ENCODE data around the gene HOXB3. TPM values are rescaled to one million over a fixed set of nuclear protein-coding genes. Genes with fewer than 3 reads are reported as not detected.

The HOXB3 gene
- polyA plus RNA-seq, 1 donor from 2014 or later, result not detected

- no peaks in the 10 kb centered on the region for H3K36me3 ChIP-seq (ENCODE audit: insufficient read depth, low read length)
- no peak overlapping the region for H3K4me3 ChIP-seq (ENCODE audit: low read length)
- H3K4me2 ChIP-seq (ENCODE audit: low read length), result no peak overlapping the region
- no peak overlapping the region for H3K27ac ChIP-seq (ENCODE audit: low read length)
- no peaks in the 10 kb centered on the region for H3K9me2 ChIP-seq (ENCODE audit: insufficient read depth, low read length)
- no peak overlapping the region for H3K9ac ChIP-seq (ENCODE audit: low read length)
- no peaks in the 10 kb centered on the region for H4K20me1 ChIP-seq (ENCODE audit: insufficient read depth)
- H3K9me3 ChIP-seq (ENCODE audit: low read length), result no peaks in the 10 kb centered on the region
- H2AFZ ChIP-seq (ENCODE audit: low read depth, low read length), result no peak overlapping the region
- no peaks in the 10 kb centered on the region for H3K79me2 ChIP-seq (replicated peaks; ENCODE audit: insufficient read depth, low read length)
- H3F3A ChIP-seq (ENCODE audit: insufficient read depth, low read length, poor library complexity, severe bottlenecking), result no peaks in the 10 kb centered on the region
- TF ChIP-seq TAF1 (IDR thresholded peaks at IDR 0.05; ENCODE audit: low read depth) (no peak), SMC3 (conservative IDR thresholded peaks at IDR 0.05; ENCODE audit: poor library complexity) (no peak)
- H3K27me3 ChIP-seq (ENCODE audit: insufficient read depth, low read depth, low read length), result peaks cover 84% of the 10 kb centered on the region
These were observed 73.8 kb downstream of the HOXB3 start for GRCh38 chr17:48515925-48516900.

DNA sequence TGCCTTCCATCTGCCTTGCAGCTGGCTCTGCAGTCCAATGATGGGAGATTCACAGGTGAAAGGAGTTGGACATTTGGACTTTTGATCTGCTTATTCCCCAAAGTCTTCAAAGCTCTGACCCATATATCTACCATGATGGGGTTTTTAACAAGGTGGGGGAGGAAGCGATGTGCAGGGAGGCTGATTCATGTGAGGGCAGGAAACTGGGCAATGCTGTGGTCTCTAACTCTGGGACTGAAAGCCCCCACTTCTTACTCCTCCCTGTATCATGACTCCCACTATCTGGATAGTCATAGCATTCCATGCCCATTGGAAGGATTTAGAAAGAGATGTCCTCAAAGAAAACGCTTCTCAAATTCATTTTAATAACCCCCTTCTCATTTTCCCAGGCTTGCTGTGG is 75.6 kb downstream of the HOXB3 start:
- Histone ChIP-seq H3K36me3 (ENCODE audit: insufficient read depth, low read length) (no peaks in the 10 kb centered on the region), H3K79me2 (replicated peaks; ENCODE audit: insufficient read depth, low read length) (no peaks in the 10 kb centered on the region), H3K4me2 (ENCODE audit: low read length) (no peak overlapping the region), H3K9ac (ENCODE audit: low read length) (no peak overlapping the region), H3K27ac (ENCODE audit: low read length) (no peak overlapping the region), H3K27me3 (ENCODE audit: insufficient read depth, low read depth, low read length) (peaks cover 68% of the 10 kb centered on the region), H3K9me3 (ENCODE audit: low read length) (no peaks in the 10 kb centered on the region), H3F3A (ENCODE audit: insufficient read depth, low read length, poor library complexity, severe bottlenecking) (no peaks in the 10 kb centered on the region), H2AFZ (ENCODE audit: low read depth, low read length) (no peak overlapping the region), H3K9me2 (ENCODE audit: insufficient read depth, low read length) (no peaks in the 10 kb centered on the region), H4K20me1 (ENCODE audit: insufficient read depth) (no peaks in the 10 kb centered on the region), H3K4me3 (ENCODE audit: low read length) (no peak overlapping the region)
- no peak for TF ChIP-seq RAD21 (conservative IDR thresholded peaks at IDR 0.05)
- TF ChIP-seq, protein P1, sequence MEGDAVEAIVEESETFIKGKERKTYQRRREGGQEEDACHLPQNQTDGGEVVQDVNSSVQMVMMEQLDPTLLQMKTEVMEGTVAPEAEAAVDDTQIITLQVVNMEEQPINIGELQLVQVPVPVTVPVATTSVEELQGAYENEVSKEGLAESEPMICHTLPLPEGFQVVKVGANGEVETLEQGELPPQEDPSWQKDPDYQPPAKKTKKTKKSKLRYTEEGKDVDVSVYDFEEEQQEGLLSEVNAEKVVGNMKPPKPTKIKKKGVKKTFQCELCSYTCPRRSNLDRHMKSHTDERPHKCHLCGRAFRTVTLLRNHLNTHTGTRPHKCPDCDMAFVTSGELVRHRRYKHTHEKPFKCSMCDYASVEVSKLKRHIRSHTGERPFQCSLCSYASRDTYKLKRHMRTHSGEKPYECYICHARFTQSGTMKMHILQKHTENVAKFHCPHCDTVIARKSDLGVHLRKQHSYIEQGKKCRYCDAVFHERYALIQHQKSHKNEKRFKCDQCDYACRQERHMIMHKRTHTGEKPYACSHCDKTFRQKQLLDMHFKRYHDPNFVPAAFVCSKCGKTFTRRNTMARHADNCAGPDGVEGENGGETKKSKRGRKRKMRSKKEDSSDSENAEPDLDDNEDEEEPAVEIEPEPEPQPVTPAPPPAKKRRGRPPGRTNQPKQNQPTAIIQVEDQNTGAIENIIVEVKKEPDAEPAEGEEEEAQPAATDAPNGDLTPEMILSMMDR (IDR thresholded peaks at IDR 0.05; ENCODE audit: poor library complexity, severe bottlenecking), result no peak
- TF ChIP-seq POLR2AphosphoS5 (IDR thresholded peaks at IDR 0.05), result no peak
- no peak for TF ChIP-seq EP300 (conservative IDR thresholded peaks at IDR 0.05; ENCODE audit: poor library complexity, severe bottlenecking)

GRCh38 chr17:48513666-48514455 is 76.2 kb downstream of the HOXB3 start:
- no peaks in the 10 kb centered on the region for H3K36me3 ChIP-seq (ENCODE audit: insufficient read depth, low read length)
- peaks cover 64% of the 10 kb centered on the region for H3K27me3 ChIP-seq (ENCODE audit: insufficient read depth, low read depth, low read length)
- no peak overlapping the region for H3K4me2 ChIP-seq (ENCODE audit: low read length)
- no peaks in the 10 kb centered on the region for H4K20me1 ChIP-seq (ENCODE audit: insufficient read depth)
- H3K79me2 ChIP-seq (replicated peaks; ENCODE audit: insufficient read depth, low read length), result no peaks in the 10 kb centered on the region
- H3K27ac ChIP-seq (ENCODE audit: low read length), result no peak overlapping the region
- no peak overlapping the region for H2AFZ ChIP-seq (ENCODE audit: low read depth, low read length)
- no peaks in the 10 kb centered on the region for H3K9me3 ChIP-seq (ENCODE audit: low read length)
- H3F3A ChIP-seq (ENCODE audit: insufficient read depth, low read length, poor library complexity, severe bottlenecking), result no peaks in the 10 kb centered on the region
- TF ChIP-seq MXI1 (conservative IDR thresholded peaks at IDR 0.05; ENCODE audit: poor library complexity, severe bottlenecking), result no peak
- TF ChIP-seq, protein P2, sequence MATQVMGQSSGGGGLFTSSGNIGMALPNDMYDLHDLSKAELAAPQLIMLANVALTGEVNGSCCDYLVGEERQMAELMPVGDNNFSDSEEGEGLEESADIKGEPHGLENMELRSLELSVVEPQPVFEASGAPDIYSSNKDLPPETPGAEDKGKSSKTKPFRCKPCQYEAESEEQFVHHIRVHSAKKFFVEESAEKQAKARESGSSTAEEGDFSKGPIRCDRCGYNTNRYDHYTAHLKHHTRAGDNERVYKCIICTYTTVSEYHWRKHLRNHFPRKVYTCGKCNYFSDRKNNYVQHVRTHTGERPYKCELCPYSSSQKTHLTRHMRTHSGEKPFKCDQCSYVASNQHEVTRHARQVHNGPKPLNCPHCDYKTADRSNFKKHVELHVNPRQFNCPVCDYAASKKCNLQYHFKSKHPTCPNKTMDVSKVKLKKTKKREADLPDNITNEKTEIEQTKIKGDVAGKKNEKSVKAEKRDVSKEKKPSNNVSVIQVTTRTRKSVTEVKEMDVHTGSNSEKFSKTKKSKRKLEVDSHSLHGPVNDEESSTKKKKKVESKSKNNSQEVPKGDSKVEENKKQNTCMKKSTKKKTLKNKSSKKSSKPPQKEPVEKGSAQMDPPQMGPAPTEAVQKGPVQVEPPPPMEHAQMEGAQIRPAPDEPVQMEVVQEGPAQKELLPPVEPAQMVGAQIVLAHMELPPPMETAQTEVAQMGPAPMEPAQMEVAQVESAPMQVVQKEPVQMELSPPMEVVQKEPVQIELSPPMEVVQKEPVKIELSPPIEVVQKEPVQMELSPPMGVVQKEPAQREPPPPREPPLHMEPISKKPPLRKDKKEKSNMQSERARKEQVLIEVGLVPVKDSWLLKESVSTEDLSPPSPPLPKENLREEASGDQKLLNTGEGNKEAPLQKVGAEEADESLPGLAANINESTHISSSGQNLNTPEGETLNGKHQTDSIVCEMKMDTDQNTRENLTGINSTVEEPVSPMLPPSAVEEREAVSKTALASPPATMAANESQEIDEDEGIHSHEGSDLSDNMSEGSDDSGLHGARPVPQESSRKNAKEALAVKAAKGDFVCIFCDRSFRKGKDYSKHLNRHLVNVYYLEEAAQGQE (IDR thresholded peaks at IDR 0.05; ENCODE audit: borderline replicate concordance), result no peak
- TF ChIP-seq EZH2 (IDR thresholded peaks at IDR 0.05; ENCODE audit: borderline replicate concordance, insufficient read depth, low read length, poor library complexity, severe bottlenecking), result no peak
- TF ChIP-seq RAD21 (conservative IDR thresholded peaks at IDR 0.05), result no peak
- TF ChIP-seq, protein P1 (IDR thresholded peaks at IDR 0.05; ENCODE audit: poor library complexity, severe bottlenecking), result no peak
- H3K9ac ChIP-seq (ENCODE audit: low read length), result no peak overlapping the region
- H3K9me2 ChIP-seq (ENCODE audit: insufficient read depth, low read length), result no peaks in the 10 kb centered on the region
- H3K4me3 ChIP-seq (ENCODE audit: low read length), result no peak overlapping the region

All from neural cell (in vitro differentiated cells).